H9 (cell line): ENCODE measurements around the gene COL19A1. TPM values are rescaled to one million over a fixed set of nuclear protein-coding genes. Genes with fewer than 3 reads are reported as not detected.

ENCODE experiments used
- DNase-seq: peaks from one replicate; pipeline ENCODE4 v3.0.0-alpha.2; 2017
- H2AFZ ChIP-seq: one replicate; pipeline ENCODE4 v1.6.1; 2013; ENCODE audit warnings: mild to moderate bottlenecking, low read length, control low read depth, moderate library complexity
- H2AK5ac ChIP-seq: 2 replicates; pipeline ENCODE4 v1.6.1; 2013; ENCODE audit warnings: low read length, control low read depth, mixed read lengths; ENCODE audit not compliant: insufficient read length
- H2BK120ac ChIP-seq: one replicate; pipeline ENCODE4 v1.6.1; 2013; ENCODE audit warnings: low read depth, mild to moderate bottlenecking, low read length, control low read depth, inconsistent platforms; ENCODE audit not compliant: poor library complexity, severe bottlenecking
- H2BK12ac ChIP-seq: 2 replicates; pipeline ENCODE4 v1.6.1; 2013; ENCODE audit warnings: low read length, control low read depth, mixed read lengths, low read depth; ENCODE audit not compliant: insufficient read length
- H2BK15ac ChIP-seq: 2 replicates; pipeline ENCODE4 v1.6.1; 2013; ENCODE audit warnings: low read depth, low read length, control low read depth
- H2BK20ac ChIP-seq: one replicate; pipeline ENCODE4 v1.6.1; 2013; ENCODE audit warnings: low read depth, mild to moderate bottlenecking, low read length, control low read depth, inconsistent platforms; ENCODE audit not compliant: poor library complexity, severe bottlenecking
- H2BK5ac ChIP-seq: 2 replicates; pipeline ENCODE4 v1.6.1; 2013; ENCODE audit warnings: low read length, control low read depth, mixed read lengths; ENCODE audit not compliant: insufficient read length
- H3K14ac ChIP-seq: 2 replicates; pipeline ENCODE4 v1.6.1; 2013; ENCODE audit warnings: low read length, control low read depth; ENCODE audit not compliant: insufficient read depth
- H3K18ac ChIP-seq: 2 replicates; pipeline ENCODE4 v1.6.1; 2013; ENCODE audit warnings: low read depth, mild to moderate bottlenecking, mixed read lengths, low read length, control low read depth; ENCODE audit not compliant: insufficient read length
- H3K23ac ChIP-seq: 2 replicates; pipeline ENCODE4 v1.6.1; 2013; ENCODE audit warnings: low read length, control low read depth, mixed read lengths, low read depth; ENCODE audit not compliant: insufficient read length
- H3K23me2 ChIP-seq: 2 replicates; pipeline ENCODE4 v1.6.1; 2013; ENCODE audit warnings: low read depth, mild to moderate bottlenecking, mixed read lengths, low read length, control low read depth; ENCODE audit not compliant: insufficient read length, poor library complexity, severe bottlenecking
- H3K27ac ChIP-seq: 2 replicates; pipeline ENCODE4 v1.5.1; 2013; ENCODE audit warnings: low read length, control low read depth, mixed read lengths, low read depth; ENCODE audit not compliant: insufficient read length
- H3K27me3 ChIP-seq: 2 replicates; pipeline ENCODE4 v1.6.1; 2013; ENCODE audit warnings: low read length, control low read depth, inconsistent platforms; ENCODE audit not compliant: insufficient read depth
- H3K4ac ChIP-seq: 2 replicates; pipeline ENCODE4 v1.6.1; 2013; ENCODE audit warnings: low read depth, mild to moderate bottlenecking, control low read depth, inconsistent platforms, low read length, moderate library complexity
- H3K4me1 ChIP-seq: 2 replicates; pipeline ENCODE4 v1.6.1; 2013; ENCODE audit warnings: low read length, control low read depth, inconsistent platforms; ENCODE audit not compliant: insufficient read depth
- H3K4me2 ChIP-seq: 2 replicates; pipeline ENCODE4 v1.6.1; 2013; ENCODE audit warnings: low read length, control low read depth, mixed read lengths; ENCODE audit not compliant: insufficient read length, insufficient read depth
- H3K56ac ChIP-seq: 2 replicates; pipeline ENCODE4 v1.6.1; 2013; ENCODE audit warnings: low read depth, mild to moderate bottlenecking, mixed read lengths, low read length, control low read depth; ENCODE audit not compliant: insufficient read length
- H3K79me1 ChIP-seq: 2 replicates; pipeline ENCODE4 v1.6.1; 2013; ENCODE audit warnings: low read depth, mild to moderate bottlenecking, moderate library complexity, low read length, control low read depth, inconsistent platforms; ENCODE audit not compliant: insufficient read depth, poor library complexity, severe bottlenecking
- H3K79me2 ChIP-seq: 2 replicates; pipeline ENCODE4 v1.6.1; 2013; ENCODE audit warnings: low read length, control low read depth, inconsistent platforms; ENCODE audit not compliant: insufficient read depth
- H3K9ac ChIP-seq: 2 replicates; pipeline ENCODE4 v1.6.1; 2013; ENCODE audit warnings: low read length, control low read depth, mixed read lengths; ENCODE audit not compliant: insufficient read length; ENCODE audit errors: extremely low read depth
- H3K9me3 ChIP-seq: one replicate; pipeline ENCODE4 v1.6.1; 2013; ENCODE audit warnings: low read depth, low read length, inconsistent platforms; ENCODE audit not compliant: control insufficient read depth
- H3T11ph ChIP-seq: one replicate; pipeline ENCODE4 v1.6.1; 2013; ENCODE audit warnings: mild to moderate bottlenecking, low read length, control low read depth, inconsistent platforms
- H4K20me1 ChIP-seq: one replicate; pipeline ENCODE4 v1.6.1; 2013; ENCODE audit not compliant: control insufficient read depth, insufficient read length, insufficient read depth
- H4K5ac ChIP-seq: 2 replicates; pipeline ENCODE4 v1.6.1; 2013; ENCODE audit warnings: low read depth, mild to moderate bottlenecking, mixed read lengths, low read length, control low read depth; ENCODE audit not compliant: insufficient read length
- H4K8ac ChIP-seq: replicated peaks from 2 replicates; pipeline ENCODE4 v1.6.1; 2013; ENCODE audit warnings: low read length, control low read depth, mixed read lengths, low read depth; ENCODE audit not compliant: insufficient read length
- H4K91ac ChIP-seq: 2 replicates; pipeline ENCODE4 v1.6.1; 2013; ENCODE audit warnings: low read depth, mild to moderate bottlenecking, moderate library complexity, mixed read lengths, low read length, control low read depth; ENCODE audit not compliant: insufficient read length
- H3K27ac Mint-ChIP-seq, 3 experiments: 2 replicates in 2 of 3; 3 replicates in 1 of 3; pipeline ENCODE4 v1.8.0; 2020 to 2021; ENCODE audit warnings: mixed read lengths in 3 of 3, mild to moderate bottlenecking in 1 of 3, moderate library complexity in 1 of 3
- H3K27me3 Mint-ChIP-seq: 2 replicates; pipeline ENCODE4 v1.8.0; 2021; ENCODE audit warnings: low read depth, mild to moderate bottlenecking, moderate library complexity, mixed read lengths
- H3K36me3 Mint-ChIP-seq, 3 experiments: 2 replicates in 2 of 3; 3 replicates in 1 of 3; pipeline ENCODE4 v1.8.0; 2020 to 2021; ENCODE audit warnings: low read depth in 3 of 3, mixed read lengths in 3 of 3; ENCODE audit not compliant: insufficient read depth in 1 of 3
- H3K4me1 Mint-ChIP-seq, 2 experiments: 2 replicates each; pipeline ENCODE4 v1.8.0; 2020; ENCODE audit warnings: mixed read lengths in 2 of 2
- H3K4me3 Mint-ChIP-seq, 2 experiments: 2 replicates in 1 of 2; 3 replicates in 1 of 2; pipeline ENCODE4 v1.8.0; 2020 to 2021; ENCODE audit warnings: mild to moderate bottlenecking in 2 of 2, mixed read lengths in 2 of 2, moderate library complexity in 1 of 2
- H3K9me3 Mint-ChIP-seq, 2 experiments: 2 replicates in 1 of 2; 3 replicates in 1 of 2; pipeline ENCODE4 v1.8.0; 2020; ENCODE audit warnings: mild to moderate bottlenecking in 2 of 2, mixed read lengths in 2 of 2, moderate library complexity in 1 of 2
- WGBS: extraction: QIAGEN DNeasy Blood & Tissue Kit; methylation state at CpG from one replicate; pipeline ENCODE4 v1.1.7; 2013; ENCODE audit warnings: missing lambda C conversion rate, low lambda C conversion rate, mixed read lengths; ENCODE audit not compliant: insufficient read length; ENCODE audit errors: extremely low coverage; 5-methylcytosine and 5-hydroxymethylcytosine counted together
- total RNA-seq: library from RNA; stranded (reverse); gene quantifications from 2 replicates; pipeline ENCODE4 v1.2.1, GENCODE V29; 2021
- TF ChIP-seq, protein P1 (sequence below): fragments of 200-600 bp; sonication (generic); conservative IDR thresholded peaks from 3 replicates; pipeline ENCODE4 v1.8.0; 2021; ENCODE audit warnings: antibody characterized with exemption, mild to moderate bottlenecking

Gene COL19A1
- total RNA-seq, 1 experiment from 2014 or later = not detected

DNA sequence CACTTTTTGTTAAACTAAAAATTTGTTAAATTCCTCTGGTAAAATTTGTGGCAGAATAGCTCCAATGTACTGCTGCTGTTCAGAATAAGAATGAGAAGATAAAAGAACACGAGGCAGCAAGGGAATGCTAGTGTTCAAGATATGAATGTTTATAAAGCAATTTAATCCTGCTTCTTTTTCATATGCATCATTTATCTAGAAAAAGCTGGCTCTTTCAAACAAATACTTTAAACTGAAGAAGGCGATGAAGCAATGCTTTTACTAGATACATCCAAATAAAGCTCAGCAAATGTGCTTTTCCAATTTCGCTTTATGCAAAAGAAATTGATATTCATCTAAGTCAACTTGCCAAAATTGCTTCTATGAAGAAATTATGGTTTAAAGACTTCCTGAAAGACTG is 370.0 kb downstream of the COL19A1 start:
- no peak overlapping the region for H4K91ac ChIP-seq
- no peaks in the 10 kb centered on the region for H3K79me1 ChIP-seq
- Mint-ChIP-seq H3K27ac (no peak overlapping the region), H3K9me3 (no peaks in the 10 kb centered on the region), H3K4me1 (no peaks in the 10 kb centered on the region), H3K36me3 (peaks cover 0 to 9% (median 0%) of the 10 kb centered on the region in 3 experiments; a peak in 3 of 7 replicates), H3K27me3 (no peaks in the 10 kb centered on the region), H3K4me3 (no peak overlapping the region)
- H3K18ac ChIP-seq = no peak overlapping the region
- H3K9me3 ChIP-seq = no peaks in the 10 kb centered on the region
- H3T11ph ChIP-seq = no peak overlapping the region
- H3K4me1 ChIP-seq = no peaks in the 10 kb centered on the region
- no peak overlapping the region for H2BK15ac ChIP-seq
- H3K4ac ChIP-seq = no peak overlapping the region
- no peak overlapping the region for H3K23ac ChIP-seq
- H2BK5ac ChIP-seq = no peak overlapping the region
- no peaks in the 10 kb centered on the region for H3K27me3 ChIP-seq
- H3K79me2 ChIP-seq = no peaks in the 10 kb centered on the region
- no peak overlapping the region for H3K27ac ChIP-seq
- H3K23me2 ChIP-seq = no peaks in the 10 kb centered on the region
- H4K5ac ChIP-seq = no peak overlapping the region
- H3K4me2 ChIP-seq = no peak overlapping the region
- no CpG with 5 or more reads among the region's 3 CpGs for WGBS
- no peak for DNase-seq
- TF ChIP-seq, protein P1, sequence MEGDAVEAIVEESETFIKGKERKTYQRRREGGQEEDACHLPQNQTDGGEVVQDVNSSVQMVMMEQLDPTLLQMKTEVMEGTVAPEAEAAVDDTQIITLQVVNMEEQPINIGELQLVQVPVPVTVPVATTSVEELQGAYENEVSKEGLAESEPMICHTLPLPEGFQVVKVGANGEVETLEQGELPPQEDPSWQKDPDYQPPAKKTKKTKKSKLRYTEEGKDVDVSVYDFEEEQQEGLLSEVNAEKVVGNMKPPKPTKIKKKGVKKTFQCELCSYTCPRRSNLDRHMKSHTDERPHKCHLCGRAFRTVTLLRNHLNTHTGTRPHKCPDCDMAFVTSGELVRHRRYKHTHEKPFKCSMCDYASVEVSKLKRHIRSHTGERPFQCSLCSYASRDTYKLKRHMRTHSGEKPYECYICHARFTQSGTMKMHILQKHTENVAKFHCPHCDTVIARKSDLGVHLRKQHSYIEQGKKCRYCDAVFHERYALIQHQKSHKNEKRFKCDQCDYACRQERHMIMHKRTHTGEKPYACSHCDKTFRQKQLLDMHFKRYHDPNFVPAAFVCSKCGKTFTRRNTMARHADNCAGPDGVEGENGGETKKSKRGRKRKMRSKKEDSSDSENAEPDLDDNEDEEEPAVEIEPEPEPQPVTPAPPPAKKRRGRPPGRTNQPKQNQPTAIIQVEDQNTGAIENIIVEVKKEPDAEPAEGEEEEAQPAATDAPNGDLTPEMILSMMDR = no peak
- no peak overlapping the region for H3K56ac ChIP-seq
- H3K9ac ChIP-seq = no peak overlapping the region
- no peaks in the 10 kb centered on the region for H4K20me1 ChIP-seq
- H3K14ac ChIP-seq = no peak overlapping the region
- H4K8ac ChIP-seq = no peak overlapping the region
- no peak overlapping the region for H2BK120ac ChIP-seq
- H2AK5ac ChIP-seq = no peak overlapping the region
- H2AFZ ChIP-seq = no peak overlapping the region
- H2BK20ac ChIP-seq = no peak overlapping the region
- H2BK12ac ChIP-seq = no peak overlapping the region
